ENCODE measurements around the gene TRIM32.

The TRIM32 gene

GRCh38 chr9:116712781-116713180 is 25.7 kb downstream of the TRIM32 start:
- DNase-seq = no peak

- DNase-seq = peak; percentile 7
These were observed 26.2 kb downstream of the TRIM32 start for GRCh38 chr9:116713271-116713670.

DNA sequence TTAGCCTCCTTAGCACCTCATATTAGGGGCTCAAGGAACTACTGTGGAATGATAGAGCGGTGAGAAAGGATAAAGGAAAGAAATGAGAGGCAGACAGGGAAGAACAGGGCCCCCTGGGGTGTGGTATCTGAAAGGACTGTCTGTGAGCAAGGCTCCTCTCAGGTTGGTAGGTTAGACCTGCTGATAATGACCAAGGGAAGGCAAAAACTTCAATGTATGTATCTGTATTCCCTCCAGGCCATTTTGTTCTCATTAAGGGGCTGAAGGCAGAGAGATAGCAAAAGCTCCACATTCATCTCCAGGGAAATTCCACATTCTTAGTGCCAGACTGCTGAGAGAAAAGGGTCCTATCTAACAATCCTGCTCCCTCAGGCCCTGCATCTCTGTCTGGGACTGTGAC is 28.6 kb downstream of the TRIM32 start:
- DNase-seq = no peak

DNA sequence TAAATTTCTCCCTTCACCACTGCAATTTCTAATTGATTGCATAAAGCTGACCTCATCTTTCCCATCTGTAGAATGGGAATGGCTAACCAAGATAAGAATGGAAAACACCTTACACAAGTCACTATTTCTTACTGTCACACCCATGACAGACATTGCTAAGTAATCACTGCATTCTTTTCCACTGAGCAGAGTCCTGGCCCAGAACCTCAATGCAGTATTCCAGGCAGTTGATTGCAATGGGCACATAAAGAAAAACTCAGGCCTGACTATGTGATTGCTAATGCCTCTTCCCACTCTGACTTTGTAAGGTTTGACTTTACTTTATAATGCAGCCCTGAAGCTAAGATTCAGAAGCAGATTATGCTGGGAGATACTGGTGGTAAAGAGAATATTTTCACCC is 29.3 kb downstream of the TRIM32 start:
- no peak for DNase-seq

DNA sequence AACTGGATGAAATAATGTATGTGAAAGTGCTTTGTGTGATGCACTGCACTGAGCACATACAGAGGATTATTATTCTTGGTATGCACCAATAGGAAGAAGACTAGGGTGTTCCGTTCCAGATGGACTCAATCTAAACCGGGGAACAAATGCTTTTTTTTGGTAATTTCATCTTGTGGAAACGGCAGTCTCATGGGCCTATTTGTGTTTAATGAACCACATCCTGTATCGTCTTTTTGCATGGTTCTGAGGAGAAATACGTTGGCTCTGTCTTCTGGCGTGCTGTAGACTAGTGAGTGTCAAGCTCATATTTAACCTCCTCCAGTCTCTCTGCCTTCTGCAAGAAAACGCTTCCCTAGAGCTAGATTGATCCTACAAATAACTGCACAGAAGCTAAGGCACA is 30.0 kb downstream of the TRIM32 start:
- no peak for DNase-seq

- DNase-seq = no peak
These were observed 31.0 kb downstream of the TRIM32 start for GRCh38 chr9:116718111-116718510.

- DNase-seq = no peak
These were observed 33.0 kb downstream of the TRIM32 start for GRCh38 chr9:116720111-116720510.

DNA sequence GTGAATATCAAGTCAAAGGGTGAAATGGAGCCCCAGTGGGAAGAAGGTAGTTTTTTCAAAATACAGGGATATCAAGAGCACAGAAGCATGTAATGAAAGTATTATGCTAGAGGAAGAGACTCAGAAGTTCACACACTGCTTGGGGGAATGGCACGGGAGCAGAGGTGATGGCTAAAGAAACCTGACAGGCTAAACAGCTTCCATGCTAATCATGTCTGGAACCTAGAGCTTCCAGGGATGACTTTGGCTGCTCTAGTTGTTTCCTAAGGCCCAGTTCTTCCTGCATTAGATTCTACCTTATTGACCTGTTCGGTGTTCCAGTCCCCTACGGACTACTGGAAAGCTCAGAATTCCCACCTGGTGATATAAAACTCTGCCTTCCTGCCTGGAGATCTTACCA is 34.3 kb downstream of the TRIM32 start:
- DNase-seq = no peak

GRCh38 chr9:116721944-116722343 is 34.8 kb downstream of the TRIM32 start:
- DNase-seq = no peak

- DNase-seq = no peak
These were observed 37.0 kb downstream of the TRIM32 start for GRCh38 chr9:116724123-116724522.

DNA sequence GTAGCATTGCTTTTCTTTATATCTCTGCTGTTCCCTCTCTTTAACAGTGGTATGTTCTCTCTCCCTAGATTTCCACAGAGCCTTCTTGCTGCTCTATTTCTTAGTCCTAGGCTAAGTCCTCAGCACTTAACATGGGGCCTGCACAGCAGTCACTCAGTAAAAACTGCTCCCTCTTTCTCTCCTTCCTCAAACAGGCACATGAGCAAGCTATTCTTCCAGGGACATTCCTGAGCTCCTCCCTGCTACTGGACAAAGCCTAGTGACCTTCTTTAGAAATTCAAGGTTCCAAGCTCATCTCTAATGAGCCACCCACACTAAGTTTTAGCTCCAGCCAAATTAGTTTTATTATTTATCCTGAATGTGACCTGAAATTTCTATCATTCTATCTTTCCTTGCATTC is 39.5 kb downstream of the TRIM32 start:
- no peak for DNase-seq

- DNase-seq = no peak
These were observed 46.0 kb downstream of the TRIM32 start for GRCh38 chr9:116733010-116733641.

GRCh38 chr9:116736399-116737151 is 49.5 kb downstream of the TRIM32 start:
- DNase-seq = no peak

DNA sequence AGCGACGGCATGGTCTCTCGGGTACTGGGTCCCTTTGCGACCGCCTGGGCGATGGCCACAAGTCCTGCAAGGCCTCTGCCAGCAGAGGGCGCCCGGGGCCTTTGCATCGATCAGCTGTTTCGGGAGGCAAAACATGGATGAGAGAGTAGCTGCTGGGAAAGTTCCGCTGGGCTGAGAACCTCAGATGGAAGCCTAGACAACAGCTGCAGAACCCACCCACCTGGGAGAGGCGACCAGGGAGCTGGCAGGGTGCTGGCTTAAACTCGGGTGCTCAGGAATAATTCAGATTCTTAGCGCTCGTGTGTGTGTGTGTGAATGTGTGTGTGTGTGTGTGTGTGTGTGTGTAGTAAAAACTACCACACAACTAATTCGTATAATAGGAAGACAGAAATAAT is 50.0 kb downstream of the TRIM32 start:
- peak; percentile 82 for DNase-seq

- no peak for DNase-seq
These were observed 54.1 kb downstream of the TRIM32 start for GRCh38 chr9:116741086-116741740.

DNA sequence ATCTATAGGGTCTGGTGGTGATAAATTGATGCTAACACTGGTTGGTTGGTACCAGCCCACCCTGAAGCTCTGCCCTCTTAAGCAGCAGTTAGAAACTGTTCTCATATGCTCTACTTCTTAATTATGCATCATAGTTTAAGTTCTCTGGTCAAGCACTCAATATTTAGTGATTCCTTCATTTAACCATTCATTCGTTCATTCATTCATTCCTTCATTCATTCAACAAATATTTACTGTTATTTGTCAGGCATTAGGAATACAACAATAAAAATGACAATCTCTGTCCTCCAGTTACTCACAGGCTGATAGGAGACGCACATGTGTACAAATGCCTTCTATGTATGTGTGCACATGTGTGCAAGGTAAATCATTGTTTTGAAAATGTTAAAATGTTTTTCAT is 54.6 kb downstream of the TRIM32 start:
- DNase-seq = no peak

GRCh38 chr9:116749176-116749575 is 62.1 kb downstream of the TRIM32 start:
- DNase-seq = no peak

DNA sequence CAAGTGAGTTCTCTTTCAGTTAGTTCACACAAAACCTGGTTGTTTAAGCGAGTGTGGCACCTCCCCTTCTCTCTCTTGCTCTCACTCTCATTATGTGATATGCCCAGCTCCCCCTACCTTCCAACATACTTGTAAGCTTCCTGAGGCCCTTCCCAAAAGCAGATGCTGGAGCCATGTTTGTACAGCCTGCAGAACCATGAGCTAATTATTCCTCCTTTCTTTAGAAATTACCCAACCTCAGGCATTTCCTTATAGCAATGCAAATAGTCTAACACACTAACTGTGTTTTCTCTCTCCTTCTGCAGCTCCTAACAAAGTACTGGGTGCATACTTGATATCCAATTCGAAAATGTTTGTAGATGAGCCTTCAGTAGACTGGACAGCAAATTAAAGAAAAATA is 62.7 kb downstream of the TRIM32 start:
- no peak for DNase-seq

DNA sequence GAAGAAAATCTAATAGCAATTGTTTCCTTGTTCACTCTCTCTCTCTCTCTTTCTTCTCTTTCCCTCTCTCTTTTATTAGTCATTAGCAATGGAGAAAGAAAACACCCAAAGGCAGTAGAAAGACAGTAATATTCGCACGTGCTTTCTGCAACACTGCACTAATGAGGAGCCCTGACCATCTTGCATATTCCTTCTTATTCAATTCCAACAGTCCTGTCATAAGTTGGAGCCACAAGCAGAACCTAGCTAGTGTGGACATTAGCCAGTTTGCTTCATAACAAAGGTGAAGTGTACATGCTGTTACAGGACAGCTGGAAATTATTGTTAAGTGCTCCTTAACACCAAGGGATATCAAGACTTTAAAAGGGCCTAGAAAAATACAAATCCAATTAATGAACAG is 63.4 kb downstream of the TRIM32 start:
- DNase-seq = no peak
